OCI-LY7 (cell line): Measurements from ENCODE around the gene DNAI1. TPM values are rescaled to one million over a fixed set of nuclear protein-coding genes. Genes with fewer than 3 reads are reported as not detected.

Experiments
- BruUV-seq: library from RNA; stranded (reverse); fragments of 400-500 nt; replicated peaks from 2 replicates; lab custom pipeline; 2021; lab: Mats Ljungman, UMichigan
- CTCF ChIA-PET: fragments of 300-600 bp; sonication (Branson Sonifier 250); formaldehyde crosslinking; loops from one replicate; lab custom pipeline; 2022; ENCODE audit warnings: antibody characterized with exemption; ENCODE audit not compliant: unreplicated experiment; lab: Charles Lee
- POLR2A ChIA-PET: fragments of 300-600 bp; sonication (Branson Sonifier 250); formaldehyde crosslinking; loops from one replicate; lab custom pipeline; 2022; ENCODE audit warnings: antibody characterized with exemption; lab: Charles Lee
- DNase-seq: peaks from one replicate; pipeline ENCODE4 v3.0.0-alpha.2; 2015; ENCODE audit warnings: low spot score
- H2AFZ ChIP-seq: fragments of 200-600 bp; sonication (generic), shearing (Covaris generic); 2 replicates; pipeline ENCODE4 v1.6.1; 2014; ENCODE audit warnings: mild to moderate bottlenecking, antibody characterized with exemption, low read length, moderate library complexity
- H3K27ac ChIP-seq: fragments of 200-600 bp; sonication (generic); 2 replicates; pipeline ENCODE4 v1.5.1; 2014; ENCODE audit warnings: mixed run types, low read depth, mild to moderate bottlenecking, moderate library complexity, low read length, inconsistent platforms; ENCODE audit not compliant: poor library complexity, severe bottlenecking
- H3K36me3 ChIP-seq: fragments of 200-600 bp; sonication (generic); 2 replicates; pipeline ENCODE4 v1.6.1; 2014; ENCODE audit warnings: mild to moderate bottlenecking, antibody characterized with exemption, low read length, moderate library complexity, mixed read lengths; ENCODE audit not compliant: insufficient read depth
- H3K4me1 ChIP-seq: fragments of 200-600 bp; sonication (generic); 2 replicates; pipeline ENCODE4 v1.5.1; 2014; ENCODE audit warnings: mild to moderate bottlenecking, low read length; ENCODE audit not compliant: insufficient read depth, poor library complexity, severe bottlenecking
- H3K4me2 ChIP-seq: fragments of 200-600 bp; sonication (generic); 2 replicates; pipeline ENCODE4 v1.6.1; 2014; ENCODE audit warnings: mild to moderate bottlenecking, low read length
- H3K4me3 ChIP-seq: fragments of 200-600 bp; sonication (generic); 2 replicates; pipeline ENCODE4 v1.5.1; 2014; ENCODE audit warnings: mild to moderate bottlenecking, low read depth, low read length; ENCODE audit not compliant: poor library complexity, severe bottlenecking
- H3K79me2 ChIP-seq: fragments of 200-600 bp; sonication (generic); 2 replicates; pipeline ENCODE4 v1.6.1; 2016; ENCODE audit warnings: low read depth, mild to moderate bottlenecking, low read length, moderate library complexity, mixed read lengths; ENCODE audit not compliant: insufficient read depth
- H3K9me2 ChIP-seq: fragments of 200-600 bp; sonication (generic); 2 replicates; pipeline ENCODE4 v1.6.1; 2016; ENCODE audit warnings: mild to moderate bottlenecking, low read length, mixed read lengths; ENCODE audit not compliant: insufficient read depth
- H3K9me3 ChIP-seq: fragments of 200-600 bp; sonication (generic); 2 replicates; pipeline ENCODE4 v1.6.1; 2014; ENCODE audit warnings: mild to moderate bottlenecking, mixed run types, low read length, mixed read lengths
- H4K20me1 ChIP-seq: fragments of 200-600 bp; sonication (generic); 2 replicates; pipeline ENCODE4 v1.6.1; 2014; ENCODE audit warnings: mild to moderate bottlenecking, antibody characterized with exemption, low read length, moderate library complexity, mixed read lengths; ENCODE audit not compliant: insufficient read depth
- EZH2phosphoT487 ChIP-seq: fragments of 200-600 bp; sonication (generic); IDR thresholded peaks from 2 replicates; pipeline ENCODE4 v1.6.1; 2018; ENCODE audit warnings: low read depth, borderline replicate concordance, mild to moderate bottlenecking, mixed run types, antibody characterized with exemption, low read length, moderate library complexity, mixed read lengths
- intact Hi-C: fragments of 100-400 bp; cut with micrococcal nuclease; formaldehyde crosslinking; loops from one replicate; pipeline ENCODE4 v1.10.0; 2022; ENCODE audit not compliant: unreplicated experiment
- total RNA-seq, 2 experiments: library from RNA; depleted of rRNA in 1 of 2; stranded (reverse); fragments of >200 nt in 1 of 2; shearing (Covaris generic) in 1 of 2; gene quantifications; 2 replicates each; pipeline ENCODE4 v1.2.3, GENCODE V29; 2014 to 2022
- TF ChIP-seq, protein P1 (sequence below): fragments of 200-600 bp; sonication (generic); conservative IDR thresholded peaks from 2 replicates; pipeline ENCODE4 v1.5.1; 2014; ENCODE audit warnings: mild to moderate bottlenecking, antibody characterized with exemption, low read length, moderate library complexity, mixed read lengths

Gene DNAI1
- total RNA-seq, 2 experiments from 2014 or later, result 0.57 to 0.97 TPM

DNA sequence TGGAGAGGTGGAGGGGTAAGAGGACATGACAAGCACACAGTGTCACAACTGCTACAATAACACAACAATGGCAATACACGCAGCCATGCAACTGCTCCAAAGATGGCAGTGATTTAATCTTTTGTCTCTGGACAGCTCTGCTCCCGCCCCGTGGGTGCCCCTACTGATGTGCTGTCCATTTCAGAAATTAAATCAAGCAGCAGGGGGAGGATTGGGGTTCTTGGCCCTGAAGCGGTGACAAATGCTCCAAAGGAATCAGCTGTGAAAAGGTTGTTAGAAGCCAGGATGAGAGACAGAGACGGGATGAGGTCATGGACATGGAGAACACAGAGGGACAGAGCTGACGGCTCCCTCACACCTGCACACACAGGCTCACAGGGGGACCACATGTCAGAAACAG lies 108.4 kb downstream of the DNAI1 start:
- Histone ChIP-seq H3K27ac (no peak overlapping the region), H3K4me1 (no peaks in the 10 kb centered on the region), H3K79me2 (no peaks in the 10 kb centered on the region), H3K9me2 (no peaks in the 10 kb centered on the region), H3K9me3 (peaks cover 5% of the 10 kb centered on the region; the same call in 1 of the 2 replicates), H4K20me1 (no peaks in the 10 kb centered on the region), H3K4me2 (no peak overlapping the region), H3K36me3 (no peaks in the 10 kb centered on the region), H2AFZ (no peak overlapping the region), H3K4me3 (no peak overlapping the region)
- no peak for TF ChIP-seq EZH2phosphoT487
- TF ChIP-seq, protein P1, sequence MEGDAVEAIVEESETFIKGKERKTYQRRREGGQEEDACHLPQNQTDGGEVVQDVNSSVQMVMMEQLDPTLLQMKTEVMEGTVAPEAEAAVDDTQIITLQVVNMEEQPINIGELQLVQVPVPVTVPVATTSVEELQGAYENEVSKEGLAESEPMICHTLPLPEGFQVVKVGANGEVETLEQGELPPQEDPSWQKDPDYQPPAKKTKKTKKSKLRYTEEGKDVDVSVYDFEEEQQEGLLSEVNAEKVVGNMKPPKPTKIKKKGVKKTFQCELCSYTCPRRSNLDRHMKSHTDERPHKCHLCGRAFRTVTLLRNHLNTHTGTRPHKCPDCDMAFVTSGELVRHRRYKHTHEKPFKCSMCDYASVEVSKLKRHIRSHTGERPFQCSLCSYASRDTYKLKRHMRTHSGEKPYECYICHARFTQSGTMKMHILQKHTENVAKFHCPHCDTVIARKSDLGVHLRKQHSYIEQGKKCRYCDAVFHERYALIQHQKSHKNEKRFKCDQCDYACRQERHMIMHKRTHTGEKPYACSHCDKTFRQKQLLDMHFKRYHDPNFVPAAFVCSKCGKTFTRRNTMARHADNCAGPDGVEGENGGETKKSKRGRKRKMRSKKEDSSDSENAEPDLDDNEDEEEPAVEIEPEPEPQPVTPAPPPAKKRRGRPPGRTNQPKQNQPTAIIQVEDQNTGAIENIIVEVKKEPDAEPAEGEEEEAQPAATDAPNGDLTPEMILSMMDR, result no peak
- CTCF ChIA-PET, result no interaction called here
- intact Hi-C loops, result no loop called here
- BruUV-seq, result no TSS peak
- POLR2A ChIA-PET, result no interaction called here
- DNase-seq, result no peak

DNA sequence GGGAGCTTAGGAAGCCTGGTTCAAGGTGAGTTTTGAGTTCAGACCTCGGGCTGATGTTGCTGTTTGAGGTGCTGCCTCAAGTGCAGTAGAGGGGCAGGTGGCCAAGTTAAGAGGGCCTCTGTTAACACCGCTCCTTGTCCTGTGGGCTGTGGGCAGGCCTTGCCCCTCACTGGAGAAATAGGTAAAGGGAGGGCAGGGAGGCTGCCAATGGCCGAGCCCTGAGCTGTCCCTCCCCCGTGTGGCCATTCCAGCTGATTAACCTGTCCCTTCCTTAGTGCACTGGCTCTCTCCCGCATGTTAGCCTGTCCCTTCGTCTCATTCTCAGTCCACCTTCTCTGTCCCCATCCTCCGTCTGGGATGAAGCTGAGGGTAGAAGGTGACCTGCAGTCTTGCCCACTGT lies 109.5 kb downstream of the DNAI1 start:
- BruUV-seq, result no TSS peak
- H3K4me3 ChIP-seq, result no peak overlapping the region
- H4K20me1 ChIP-seq, result no peaks in the 10 kb centered on the region
- no peak overlapping the region for H3K4me2 ChIP-seq
- H3K9me3 ChIP-seq, result no peaks in the 10 kb centered on the region
- no peaks in the 10 kb centered on the region for H3K9me2 ChIP-seq
- DNase-seq, result no peak
- H3K79me2 ChIP-seq, result no peaks in the 10 kb centered on the region
- no peak for TF ChIP-seq EZH2phosphoT487
- TF ChIP-seq, protein P1, result no peak
- CTCF ChIA-PET, result no interaction called here
- no peaks in the 10 kb centered on the region for H3K4me1 ChIP-seq
- POLR2A ChIA-PET, result no interaction called here
- intact Hi-C loops, result no loop called here
- H3K36me3 ChIP-seq, result no peaks in the 10 kb centered on the region
- H3K27ac ChIP-seq, result no peak overlapping the region
- H2AFZ ChIP-seq, result no peak overlapping the region

DNA sequence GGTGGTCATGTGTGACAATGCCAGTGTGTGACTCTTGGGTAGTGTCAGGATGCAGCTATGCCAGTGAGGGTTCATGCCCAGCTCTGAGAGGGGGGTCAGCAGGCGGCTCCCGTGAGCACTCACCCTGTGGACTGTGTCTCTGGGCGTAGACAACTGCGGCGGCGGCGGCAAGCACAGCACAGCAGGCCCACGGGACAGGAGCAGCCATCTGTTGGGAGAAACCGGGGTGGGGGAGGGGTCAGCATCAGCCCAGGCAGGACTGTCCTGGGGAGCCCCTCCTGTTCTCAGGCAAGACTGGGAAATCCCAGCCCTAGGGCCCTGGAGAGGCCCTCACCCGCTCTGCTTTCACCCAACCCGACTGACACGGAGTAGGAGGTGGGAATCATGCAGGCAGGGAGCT lies 110.2 kb downstream of the DNAI1 start:
- H3K27ac ChIP-seq, result no peak overlapping the region
- POLR2A ChIA-PET, result no interaction called here
- BruUV-seq, result no TSS peak
- H3K9me2 ChIP-seq, result no peaks in the 10 kb centered on the region
- no peak overlapping the region for H3K4me2 ChIP-seq
- no peaks in the 10 kb centered on the region for H3K4me1 ChIP-seq
- CTCF ChIA-PET, result no interaction called here
- H3K79me2 ChIP-seq, result no peaks in the 10 kb centered on the region
- no peaks in the 10 kb centered on the region for H3K36me3 ChIP-seq
- H4K20me1 ChIP-seq, result no peaks in the 10 kb centered on the region
- intact Hi-C loops, result no loop called here
- TF ChIP-seq EZH2phosphoT487, result no peak
- TF ChIP-seq, protein P1, result no peak
- no peak overlapping the region for H3K4me3 ChIP-seq
- no peak for DNase-seq
- H3K9me3 ChIP-seq, result no peaks in the 10 kb centered on the region
- no peak overlapping the region for H2AFZ ChIP-seq
